ENCODE measurements around the gene BNC2.

DNA sequence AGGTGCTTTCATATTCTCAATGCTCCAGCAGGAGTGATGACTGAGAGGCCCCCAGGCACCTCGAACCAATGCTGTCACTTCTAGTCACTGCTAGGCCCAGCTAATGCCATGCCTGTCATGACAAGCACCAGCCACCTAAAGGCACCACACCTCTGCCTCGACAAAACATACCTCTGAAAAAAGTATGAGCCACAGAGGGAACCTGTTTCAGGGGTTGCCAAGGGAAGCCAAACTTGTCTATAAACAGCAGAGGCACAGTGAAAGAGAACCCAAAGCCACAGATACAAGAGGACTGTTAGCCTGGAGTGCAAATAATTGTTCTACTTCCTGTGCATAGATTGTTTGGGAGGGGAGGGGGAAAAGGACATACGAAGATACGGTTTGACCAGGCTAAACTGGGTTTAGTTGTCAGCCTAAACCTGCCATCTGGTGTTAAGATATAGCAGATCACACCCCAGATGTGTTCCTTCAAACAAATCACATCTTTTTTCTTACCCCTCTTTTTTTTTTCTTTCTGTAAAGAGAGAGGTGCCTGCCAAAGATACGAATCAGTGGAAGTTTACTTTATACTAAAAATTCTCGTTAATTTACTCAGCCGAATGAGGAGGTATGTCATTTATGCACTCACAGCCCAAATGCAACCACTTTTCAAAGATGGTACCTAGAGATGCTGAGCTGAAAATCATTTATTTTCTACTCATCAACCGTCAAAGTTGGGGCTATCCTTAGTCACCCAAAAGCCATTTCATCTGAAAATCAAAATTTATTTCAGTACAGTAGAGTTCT, 45.7 kb downstream of the BNC2 start:
- no peak for TF ChIP-seq EZH2 (IDR thresholded peaks at IDR 0.05)
- TF ChIP-seq FOXP2 (optimal IDR thresholded peaks at IDR 0.05; ENCODE audit: control extremely low read depth, extremely low read length, insufficient read depth) = no peak
- TF ChIP-seq POLR2AphosphoS5 (IDR thresholded peaks at IDR 0.05; ENCODE audit: borderline replicate concordance, low read depth, low read length) = no peak
